WTC11 (cell line): Measurements from ENCODE around the gene DNLZ.

Experiments
- ATF2 ChIP-seq: sonication (generic); formaldehyde crosslinking; IDR thresholded peaks from 2 replicates; pipeline ENCODE4 v1.8.1; 2022; ENCODE audit warnings: low read depth, missing genetic modification reagents, borderline replicate concordance
- CTCF ChIP-seq: fragments of 200-600 bp; IDR thresholded peaks from 2 replicates; pipeline ENCODE4 v1.8.0; 2022; ENCODE audit warnings: antibody characterized with exemption
- HMGXB4 ChIP-seq: sonication (generic); formaldehyde crosslinking; IDR thresholded peaks from 2 replicates; pipeline ENCODE4 v1.8.1; 2023; ENCODE audit warnings: mild to moderate bottlenecking, moderate library complexity, missing genetic modification reagents
- IRF2 ChIP-seq: sonication (generic); formaldehyde crosslinking; IDR thresholded peaks from 2 replicates; pipeline ENCODE4 v1.8.0; 2022; ENCODE audit warnings: low read depth, missing genetic modification reagents, borderline replicate concordance
- JUN ChIP-seq: sonication (generic); formaldehyde crosslinking; IDR thresholded peaks from 2 replicates; pipeline ENCODE4 v1.8.0; 2023; ENCODE audit warnings: mild to moderate bottlenecking, missing genetic modification reagents
- MAX ChIP-seq: sonication (generic); formaldehyde crosslinking; IDR thresholded peaks from 2 replicates; pipeline ENCODE4 v1.8.0; 2022; ENCODE audit warnings: mild to moderate bottlenecking, missing genetic modification reagents
- RORB ChIP-seq: fragments of 250-450 bp; sonication (Bioruptor Pico); IDR thresholded peaks from 2 replicates; pipeline ENCODE4 v1.9.0; 2021; ENCODE audit warnings: mild to moderate bottlenecking
- SMAD3 ChIP-seq: sonication (generic); formaldehyde crosslinking; IDR thresholded peaks from 2 replicates; pipeline ENCODE4 v1.8.0; 2022; ENCODE audit warnings: missing genetic modification reagents, mild to moderate bottlenecking, borderline replicate concordance
- SP1 ChIP-seq: sonication (generic); formaldehyde crosslinking; conservative IDR thresholded peaks from 2 replicates; pipeline ENCODE4 v1.8.1; 2022; ENCODE audit warnings: missing genetic modification reagents
- USF1 ChIP-seq: sonication (generic); formaldehyde crosslinking; IDR thresholded peaks from 2 replicates; pipeline ENCODE4 v1.8.0; 2022; ENCODE audit warnings: mild to moderate bottlenecking, missing genetic modification reagents
- ZNF396 ChIP-seq: fragments of 250-450 bp; sonication (Bioruptor Pico); IDR thresholded peaks from 2 replicates; pipeline ENCODE4 v1.8.0; 2021; ENCODE audit warnings: mild to moderate bottlenecking, moderate library complexity, borderline replicate concordance
- ZNF416 ChIP-seq: fragments of 250-450 bp; sonication (Bioruptor Pico); IDR thresholded peaks from 2 replicates; pipeline ENCODE4 v1.9.0; 2021; ENCODE audit warnings: mild to moderate bottlenecking, inconsistent platforms

GRCh38 chr9:136341769-136342168 is 21.8 kb downstream of the DNLZ start:
- TF ChIP-seq CTCF (no peak), JUN (CRISPR knock-in tag) (no peak), HMGXB4 (CRISPR knock-in tag) (no peak), ATF2 (CRISPR knock-in tag) (no peak), USF1 (CRISPR knock-in tag) (no peak), RORB (CRISPR knock-in tag) (no peak), ZNF396 (CRISPR knock-in tag) (no peak), SP1 (CRISPR knock-in tag) (no peak), ZNF416 (no peak), MAX (CRISPR knock-in tag) (no peak), SMAD3 (CRISPR knock-in tag) (no peak), IRF2 (CRISPR knock-in tag) (no peak)
